Measurements from ENCODE around the gene ATP10A. TPM values are rescaled to one million over a fixed set of nuclear protein-coding genes. Genes with fewer than 3 reads are reported as not detected.

ATP10A gene
- total RNA-seq, 1 experiment from 2014 or later, result 1.3 TPM

DNA sequence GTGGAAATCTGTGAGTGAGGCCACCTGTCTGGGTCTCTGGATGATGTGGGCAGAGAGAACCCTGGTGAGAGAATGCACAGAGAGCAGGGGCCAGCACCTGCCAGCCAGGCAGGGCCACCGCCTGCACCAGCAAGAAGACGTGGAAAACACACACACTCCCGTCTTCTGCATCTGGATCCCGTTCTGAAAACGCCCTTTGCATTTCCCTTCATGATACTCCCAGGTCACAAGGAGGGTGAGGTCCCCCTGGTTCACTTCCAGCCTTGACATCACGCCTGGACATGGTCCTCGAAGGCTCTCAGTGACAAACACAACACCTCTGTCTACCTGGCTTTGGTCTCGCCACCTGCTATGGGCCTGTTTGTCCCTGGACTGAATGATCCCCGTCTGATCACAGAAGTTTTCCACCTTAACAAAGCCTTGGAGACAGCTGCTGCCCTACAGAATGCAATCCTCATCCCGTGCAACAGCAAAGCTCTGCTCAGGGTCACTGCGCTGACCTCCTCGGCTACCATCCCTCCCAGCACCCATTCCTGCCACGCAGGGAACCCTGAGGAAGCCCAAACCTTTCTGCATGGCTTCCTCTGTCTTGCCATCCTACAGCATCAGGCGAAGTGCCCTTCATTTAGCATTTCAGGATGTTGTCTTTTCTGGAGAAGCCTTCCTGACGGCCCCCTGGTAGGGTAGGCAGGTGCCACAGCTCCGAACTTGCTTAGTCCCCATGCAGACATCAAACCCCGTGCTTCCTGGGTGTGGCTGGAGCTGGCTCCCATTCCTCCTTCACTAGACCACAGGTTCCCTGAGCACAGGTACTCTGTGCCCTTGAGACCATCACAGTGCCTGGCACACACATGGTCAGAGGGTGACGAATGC is 122.5 kb downstream of the ATP10A start:
- no peak for DNase-seq (ENCODE audit: low spot score)

DNA sequence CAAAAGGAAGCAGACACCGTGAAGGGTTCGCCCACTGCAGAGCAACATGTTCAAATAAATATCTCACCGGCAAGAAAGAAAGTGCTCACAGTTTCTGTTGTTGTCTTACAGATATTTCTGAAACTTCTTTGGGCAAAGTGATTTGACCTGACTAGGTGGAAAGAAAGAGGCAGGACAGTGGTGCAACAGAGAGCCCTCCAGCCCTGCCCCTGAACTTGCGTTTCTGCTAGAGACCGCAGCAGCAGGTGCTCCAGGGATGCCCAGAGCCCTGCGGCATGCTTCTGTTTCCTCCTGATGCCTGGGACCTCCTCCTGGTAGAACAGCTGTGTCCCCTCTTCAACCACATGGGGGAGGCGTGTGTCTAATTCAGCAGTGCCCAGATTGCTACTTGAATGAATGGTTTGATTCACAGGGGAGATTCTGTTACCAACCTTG is 123.4 kb downstream of the ATP10A start:
- DNase-seq (ENCODE audit: low spot score), result no peak

DNA sequence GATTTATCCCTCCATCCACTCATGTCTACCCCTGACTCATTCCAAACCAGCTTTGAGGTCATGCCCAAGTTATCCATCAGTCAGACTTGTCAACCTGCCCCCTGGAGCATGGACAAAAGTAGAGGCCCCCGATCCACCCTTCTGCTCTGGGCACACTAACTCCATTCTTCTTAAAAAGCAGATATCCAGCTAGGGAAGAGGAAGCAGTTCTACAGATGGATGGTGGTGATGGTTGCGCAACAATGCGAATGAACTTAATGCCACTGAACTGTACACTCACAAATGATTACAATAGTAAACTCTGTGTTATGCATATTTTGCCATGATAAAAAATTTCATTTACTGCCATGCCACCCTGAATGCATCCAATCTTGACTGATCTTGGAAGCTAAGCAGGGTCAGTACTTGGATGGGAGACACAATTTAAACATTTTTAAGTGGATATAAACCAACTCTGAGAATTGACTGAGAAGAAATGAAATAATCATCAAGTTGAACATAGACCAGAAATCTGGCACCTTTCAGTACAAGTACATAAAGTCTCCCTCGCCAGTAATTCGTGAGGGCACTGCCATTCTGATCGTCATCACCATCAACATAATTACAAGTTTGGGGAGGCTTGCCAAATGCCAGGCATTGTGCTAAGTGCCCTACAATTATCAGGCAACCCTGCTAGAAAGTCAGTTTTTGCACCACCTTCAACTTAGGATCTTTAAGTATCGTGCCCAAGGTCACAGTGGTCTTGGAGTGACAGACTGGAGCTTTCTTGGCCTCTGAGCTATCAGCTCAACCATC is 124.8 kb downstream of the ATP10A start:
- no peak for DNase-seq (ENCODE audit: low spot score)

DNA sequence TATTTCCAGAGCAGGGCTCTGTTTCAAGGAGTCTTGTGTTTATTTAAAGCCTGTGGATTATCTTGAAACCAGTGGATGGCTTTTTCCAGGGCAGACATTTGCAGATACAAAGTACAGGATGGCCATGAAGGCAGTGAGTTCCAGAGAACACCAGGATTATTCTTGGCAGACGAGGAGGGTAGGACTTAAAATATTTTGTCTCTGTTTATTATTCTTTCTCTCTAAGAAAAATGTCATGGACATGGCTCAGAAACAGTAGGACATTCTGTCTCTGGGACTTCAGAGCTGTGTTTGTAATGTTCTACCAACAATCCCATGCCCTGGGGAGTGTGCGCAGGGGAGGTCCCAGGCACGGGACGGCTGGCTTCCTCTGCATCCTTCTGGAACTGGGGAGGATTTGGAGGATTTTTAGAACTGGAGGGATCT is 125.9 kb downstream of the ATP10A start:
- DNase-seq (ENCODE audit: low spot score), result no peak

DNA sequence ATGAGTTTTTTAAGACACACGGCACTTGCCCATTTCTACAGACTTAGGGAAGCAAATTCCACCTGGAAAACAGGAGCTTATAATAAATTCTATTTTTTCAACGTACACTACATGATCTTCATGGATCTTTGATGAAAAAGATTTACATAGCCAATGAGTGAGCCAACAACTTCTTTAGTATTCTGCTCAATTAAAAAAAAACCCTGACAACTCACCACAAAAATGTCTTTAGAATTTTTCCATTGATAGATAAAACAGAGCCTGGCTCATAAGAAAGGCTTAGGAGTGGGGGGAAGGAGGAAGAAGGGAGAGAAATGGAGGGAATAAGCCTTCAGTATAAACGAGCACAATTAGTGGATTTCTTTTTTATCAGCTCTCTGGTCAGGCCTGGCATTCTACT is 126.7 kb downstream of the ATP10A start:
- DNase-seq (ENCODE audit: low spot score), result no peak

DNA sequence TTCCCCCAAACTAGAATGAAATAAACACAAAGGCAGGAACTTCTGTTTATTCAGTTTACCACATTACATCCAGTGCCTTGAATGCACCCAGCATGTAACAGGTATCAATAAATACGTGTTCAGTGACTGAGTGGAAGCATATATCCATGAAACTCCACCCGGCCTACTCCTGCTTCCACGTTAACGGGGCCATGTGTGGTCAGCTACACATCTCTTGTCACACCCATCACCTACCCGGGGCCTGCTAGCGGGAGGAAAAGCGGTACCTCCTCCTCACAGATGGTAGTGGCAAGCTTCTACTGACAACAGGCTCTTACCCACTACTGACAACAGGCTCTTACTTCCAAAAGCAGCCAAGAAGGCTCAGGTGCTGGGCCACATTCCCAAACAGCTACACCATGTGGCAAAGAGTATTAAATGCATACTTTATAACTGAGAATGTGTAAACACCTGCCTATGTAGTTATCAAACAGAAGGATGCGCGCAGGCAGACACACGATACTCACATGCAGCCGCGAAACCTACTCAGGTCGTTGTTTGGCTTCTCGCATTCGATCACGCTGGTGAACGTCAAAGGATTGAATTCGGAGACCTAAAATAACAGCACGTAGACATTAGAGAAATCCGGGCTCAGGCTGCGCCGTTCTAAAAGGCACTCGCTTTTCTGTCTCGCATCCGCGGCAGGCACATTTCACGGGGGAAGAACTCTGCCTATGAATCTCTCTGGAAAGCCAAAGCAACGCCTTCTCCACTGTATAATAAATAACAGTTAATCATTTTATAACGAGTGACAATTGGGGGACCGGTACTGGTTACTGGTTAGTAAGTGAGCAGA is 127.4 kb downstream of the ATP10A start:
- no peak for DNase-seq (ENCODE audit: low spot score)

DNA sequence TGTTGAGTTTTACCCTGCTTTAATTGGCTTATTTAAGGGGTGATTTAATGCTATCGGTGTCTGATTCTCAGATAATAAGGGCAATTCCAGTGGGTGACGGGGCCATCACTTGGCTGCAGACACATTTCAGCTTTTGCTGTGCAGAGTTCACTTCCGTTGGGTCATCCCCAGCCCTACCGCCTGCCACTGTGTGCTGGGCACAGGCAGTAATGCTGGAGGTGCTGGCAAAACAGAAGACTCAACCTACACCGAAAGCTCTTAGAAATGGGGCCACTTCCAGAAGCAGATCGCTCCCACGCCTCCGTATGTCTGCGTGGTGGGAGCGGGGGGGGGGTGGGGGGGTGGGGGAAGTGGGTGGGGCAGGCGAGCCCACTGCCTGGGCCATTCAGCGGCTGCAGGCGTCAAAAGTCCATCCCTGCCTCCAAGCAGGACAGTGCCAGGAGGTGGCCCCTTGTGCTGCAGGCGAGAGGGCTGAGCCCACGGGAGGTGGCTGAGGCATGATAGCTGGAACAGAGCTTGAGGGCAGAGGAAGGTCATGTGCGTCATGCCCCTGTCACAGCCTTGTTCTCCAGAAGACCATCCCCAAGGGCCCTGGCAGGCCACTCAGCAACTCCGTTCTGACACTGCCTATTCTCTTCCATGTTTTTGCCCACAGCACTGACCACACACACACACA is 128.3 kb downstream of the ATP10A start:
- DNase-seq (ENCODE audit: low spot score), result no peak

DNA sequence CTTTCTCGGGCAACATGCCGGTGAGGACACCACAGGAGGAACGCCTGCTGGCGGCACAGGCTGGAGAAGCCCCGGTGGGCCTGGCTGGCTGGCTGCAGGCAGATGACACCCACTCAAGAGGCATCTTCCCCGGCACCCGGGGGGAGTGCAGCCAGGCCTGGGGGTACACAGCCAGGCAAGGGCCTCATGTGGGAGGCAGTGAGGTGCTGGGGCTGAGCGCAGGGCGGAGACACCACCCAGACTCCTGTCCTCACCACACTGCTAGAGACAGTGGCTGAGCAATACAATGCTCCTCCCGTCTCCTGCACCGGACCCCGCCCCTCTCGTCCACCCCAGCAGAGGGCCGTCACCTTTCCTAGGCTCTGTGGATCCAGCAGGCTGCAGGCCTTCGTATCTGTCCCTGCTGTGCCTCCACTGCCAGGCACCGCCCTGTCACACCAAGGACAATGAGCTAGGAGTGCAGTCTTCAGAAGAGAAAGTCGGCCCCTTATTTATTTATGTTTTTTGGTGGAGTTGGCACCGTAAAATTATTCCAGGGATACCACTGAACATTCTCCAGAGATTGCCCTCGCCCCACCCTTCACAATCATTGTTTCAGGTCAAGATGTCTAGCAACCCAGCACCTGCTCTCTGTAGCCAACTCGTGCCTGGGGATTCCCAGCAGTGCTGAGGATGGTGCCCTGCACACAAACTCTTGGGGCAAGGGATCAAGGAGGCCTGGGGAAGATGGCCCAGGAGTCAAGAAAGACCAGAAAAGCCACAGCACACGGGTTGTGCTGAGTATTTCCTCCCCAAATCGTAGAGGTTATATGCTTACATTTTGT is 129.1 kb downstream of the ATP10A start:
- DNase-seq (ENCODE audit: low spot score), result no peak

DNA sequence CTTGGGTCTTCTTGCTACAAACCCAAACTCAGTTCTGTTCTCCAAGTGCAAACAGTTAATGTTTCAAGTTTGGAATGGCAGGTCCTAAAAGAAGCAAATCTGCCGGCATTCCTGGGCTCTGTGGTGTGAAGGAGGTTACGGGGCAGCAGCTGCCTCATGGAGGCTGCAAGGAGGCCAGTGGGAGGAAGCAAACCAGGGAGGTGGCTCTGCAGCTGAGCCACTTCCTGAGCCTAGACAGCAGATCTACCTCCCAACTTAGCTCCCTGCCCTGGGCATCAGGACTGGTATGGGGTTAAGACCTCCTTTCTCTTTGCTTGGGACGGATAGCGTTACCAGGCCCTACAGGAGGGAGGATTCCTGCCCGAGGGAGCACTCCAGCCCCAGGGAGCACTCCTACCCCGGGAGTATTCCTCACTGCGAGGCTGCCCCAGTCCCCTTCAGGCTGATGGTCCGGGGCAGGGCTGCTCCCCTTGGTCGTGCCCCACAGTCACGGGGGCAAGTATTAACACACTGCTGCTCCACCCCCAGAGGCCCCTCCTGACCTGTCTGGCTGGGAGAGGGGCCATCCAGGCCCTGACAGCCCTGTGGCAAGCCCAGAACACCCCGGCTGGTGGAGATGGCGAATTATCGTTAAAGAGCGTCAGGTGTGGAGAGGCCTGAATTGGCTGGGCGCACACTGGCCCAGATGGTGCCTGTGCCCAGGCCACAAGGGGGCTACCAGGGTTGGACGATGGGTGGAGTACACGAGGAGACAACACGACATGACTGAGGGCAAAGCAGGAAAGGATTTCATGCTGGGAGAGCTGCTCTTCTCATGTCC is 129.9 kb downstream of the ATP10A start:
- DNase-seq (ENCODE audit: low spot score), result no peak

DNA sequence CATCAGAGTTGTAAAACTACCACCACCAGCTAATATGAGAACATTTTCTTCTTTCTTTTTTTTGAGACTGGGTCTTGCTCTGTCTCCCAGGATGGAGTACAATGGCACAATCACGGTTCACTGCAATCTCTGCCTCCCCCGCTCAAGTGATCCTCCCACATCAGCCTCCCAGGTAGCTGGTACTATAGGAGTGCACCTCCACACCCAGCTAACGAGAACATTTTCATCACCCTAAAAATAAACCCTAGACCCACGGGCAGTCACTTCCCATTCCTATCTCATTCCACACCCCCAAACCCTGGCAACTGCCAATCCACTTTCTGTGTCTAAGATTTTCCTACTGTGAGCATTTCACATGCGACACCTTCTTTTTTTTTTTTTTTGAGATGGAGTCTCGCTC is 130.9 kb downstream of the ATP10A start:
- DNase-seq (ENCODE audit: low spot score), result no peak

DNA sequence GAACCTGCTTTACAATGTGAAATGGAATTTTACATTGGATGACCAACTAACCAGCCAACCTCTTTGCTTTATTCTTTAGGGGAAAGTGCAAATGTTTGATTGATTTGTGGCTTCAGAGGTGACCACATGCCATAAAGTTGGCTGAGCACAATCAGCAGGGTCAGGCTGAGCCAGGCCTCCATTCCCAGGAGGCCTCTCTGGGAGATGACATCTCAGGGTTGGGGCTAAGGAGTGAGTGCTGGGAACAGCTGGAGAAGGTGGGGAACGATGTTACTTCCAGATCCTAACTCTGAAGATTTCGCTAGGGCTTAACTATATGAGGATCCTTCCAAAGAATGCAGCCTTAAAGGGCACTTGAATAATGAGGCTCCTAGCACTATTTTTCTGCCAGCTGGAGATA is 131.7 kb downstream of the ATP10A start:
- no peak for DNase-seq (ENCODE audit: low spot score)

DNA sequence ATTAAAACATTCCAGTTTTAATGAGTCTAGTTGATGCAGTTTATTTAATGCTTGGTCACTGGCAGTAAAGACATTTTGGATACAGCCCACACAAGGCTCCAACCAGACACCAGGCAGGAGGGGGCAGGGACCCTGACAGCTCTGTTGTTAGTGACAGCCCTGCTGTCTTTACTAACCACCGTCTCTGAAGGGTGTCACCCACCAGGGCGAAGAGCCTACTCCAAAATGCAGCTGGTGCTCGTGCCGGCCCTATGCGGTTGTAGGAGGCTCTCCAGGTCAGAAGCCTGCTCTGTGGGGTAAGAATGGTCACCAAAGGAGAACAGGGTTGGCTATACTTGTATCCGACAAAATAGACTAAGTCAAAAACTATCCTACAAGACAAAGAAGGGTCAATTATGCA is 132.2 kb downstream of the ATP10A start:
- no peak for DNase-seq (ENCODE audit: low spot score)

DNA sequence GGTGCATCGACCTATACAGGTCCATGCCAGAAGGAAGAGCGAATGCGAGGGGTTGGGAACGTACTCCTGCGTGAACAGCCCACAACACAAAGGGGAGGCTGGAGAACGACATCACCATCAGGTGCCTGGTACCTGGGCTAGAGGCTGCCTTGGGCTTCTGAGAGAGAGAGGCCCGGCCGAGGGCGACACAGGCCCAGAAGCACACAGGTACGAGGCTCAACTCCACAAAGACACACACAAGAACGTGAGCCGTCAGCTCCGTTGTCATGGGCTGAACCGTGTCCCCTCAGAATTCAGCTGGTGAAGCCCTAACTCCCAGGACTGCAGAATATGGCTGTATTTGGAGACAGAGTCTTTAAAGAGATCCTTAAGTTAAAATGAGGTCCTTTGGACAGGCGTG is 134.3 kb downstream of the ATP10A start:
- no peak for DNase-seq (ENCODE audit: low spot score)

DNA sequence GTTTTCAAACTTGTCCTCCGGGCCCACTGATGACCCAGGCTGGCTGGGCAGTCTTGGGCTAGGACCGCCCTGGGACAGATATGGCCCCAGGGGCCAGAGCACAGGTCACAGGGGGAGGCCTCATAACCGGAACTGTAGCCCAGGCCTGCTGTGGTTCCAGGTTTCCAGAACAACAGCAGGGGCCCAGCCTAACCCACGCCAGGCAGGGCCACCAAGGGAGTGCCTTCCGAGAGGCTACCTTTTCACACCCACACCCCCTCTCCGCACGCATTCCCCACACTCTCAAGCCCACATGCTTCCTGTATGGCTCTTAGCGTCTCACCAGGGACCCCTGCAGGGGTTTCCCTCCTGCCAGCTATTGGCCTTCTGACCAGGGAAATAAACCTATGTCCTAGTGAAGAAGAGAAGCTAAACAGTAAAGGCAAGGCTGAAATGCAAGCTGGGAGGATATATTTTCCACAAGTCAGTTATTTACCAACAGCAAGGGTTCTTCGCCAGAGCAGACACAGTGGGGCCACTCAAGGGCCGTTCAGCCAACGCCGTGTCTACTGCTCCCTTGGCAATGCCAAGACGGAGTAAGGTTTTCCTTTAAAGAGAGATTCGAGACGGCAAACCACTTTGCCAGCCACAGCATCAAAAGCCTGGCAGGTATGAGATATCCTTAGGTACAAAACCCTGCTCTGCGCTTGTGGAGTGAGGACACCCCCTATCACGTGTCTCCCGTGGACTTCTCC is 135.1 kb downstream of the ATP10A start:
- no peak for DNase-seq (ENCODE audit: low spot score)

DNA sequence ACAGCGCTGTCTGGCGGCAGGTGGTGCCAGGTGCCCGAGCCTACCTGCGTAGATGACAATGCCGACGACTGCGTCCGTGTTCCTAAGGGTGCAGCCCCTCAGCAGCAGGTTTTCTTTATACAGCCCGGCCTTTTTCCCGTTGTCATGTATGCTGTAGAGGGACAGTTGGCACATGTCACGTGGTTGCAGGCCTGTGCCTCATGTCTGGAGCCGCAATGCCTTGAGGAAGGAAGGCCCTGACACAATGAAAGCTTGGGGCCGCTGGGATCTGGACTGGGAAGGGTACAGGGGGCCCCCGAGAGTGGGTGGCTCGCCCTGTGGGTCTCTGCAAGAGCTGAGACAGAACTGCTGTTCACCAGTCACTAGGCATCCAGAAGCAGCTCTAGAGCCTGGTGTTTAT is 136.0 kb downstream of the ATP10A start:
- DNase-seq (ENCODE audit: low spot score), result no peak

DNA sequence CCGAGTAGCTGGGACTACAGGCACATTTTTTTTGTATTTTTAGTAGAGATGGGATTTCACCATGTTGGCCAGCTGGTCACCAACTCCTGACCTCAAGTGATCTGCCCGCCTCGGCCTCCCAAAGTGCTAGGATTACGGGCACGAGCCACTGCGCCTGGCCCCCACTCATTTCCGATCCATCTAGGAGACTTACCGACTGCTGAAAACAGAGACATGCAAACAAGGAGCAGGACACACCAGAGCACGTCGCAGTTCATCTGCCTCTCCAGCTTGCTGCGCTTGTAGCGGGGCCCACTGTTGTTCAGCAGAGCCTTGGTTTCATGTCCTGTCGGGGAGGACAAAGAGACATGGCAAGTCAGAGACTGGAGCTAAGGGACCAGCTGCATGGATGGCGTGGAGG is 137.4 kb downstream of the ATP10A start:
- no peak for DNase-seq (ENCODE audit: low spot score)

DNA sequence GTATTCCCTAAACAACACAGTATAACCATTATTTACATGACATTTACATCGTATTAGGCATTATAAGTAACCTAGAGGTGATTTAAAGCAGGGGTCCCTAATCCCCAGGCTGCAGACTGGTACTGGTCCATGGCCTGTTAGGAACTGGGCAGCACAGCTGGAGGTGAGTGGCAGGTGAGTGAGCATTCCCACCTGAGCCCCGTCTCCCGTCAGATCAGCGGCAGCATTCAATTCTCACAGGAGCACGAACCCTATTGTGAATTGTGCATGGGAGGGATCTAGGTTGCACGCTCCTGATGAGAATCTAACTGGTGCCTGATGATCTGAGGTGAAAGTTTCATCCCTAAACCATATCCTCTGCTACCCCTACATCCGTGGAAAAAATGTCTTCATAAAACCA is 138.2 kb downstream of the ATP10A start:
- no peak for DNase-seq (ENCODE audit: low spot score)

DNA sequence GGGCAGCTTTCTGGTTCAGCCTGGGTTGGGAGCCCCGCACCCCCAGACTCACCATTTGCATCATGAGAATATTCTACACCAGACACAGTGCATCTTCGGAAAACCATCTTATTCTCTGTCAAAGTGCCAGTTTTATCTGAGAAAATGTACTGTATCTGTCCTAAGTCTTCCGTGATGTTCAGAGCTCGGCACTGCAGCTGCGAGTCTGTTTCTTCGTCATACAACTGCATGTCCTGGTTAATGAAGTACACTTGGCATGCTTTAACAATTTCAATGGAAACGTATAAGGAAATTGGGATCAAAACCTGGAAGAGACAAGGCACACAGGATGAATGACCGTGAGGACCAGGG is 141.5 kb downstream of the ATP10A start:
- DNase-seq (ENCODE audit: low spot score), result no peak

Measured in H4 (cell line).